Mesenteric fat pad (tissue), 1 donor: ENCODE results near the gene IL1F10. TPM values are rescaled to one million over a fixed set of nuclear protein-coding genes. Genes with fewer than 3 reads are reported as not detected.

Experiments used
- DNase-seq: peaks from one replicate; pipeline ENCODE4 v3.0.0-alpha.2; 2020; ENCODE audit warnings: low spot score
- total RNA-seq: library from RNA; stranded (reverse); fragmentation: NEBNext Ultra II Directional; extraction: Animal tissue kit (Norgen Biotek cat#: 25700); gene quantifications from one replicate; pipeline ENCODE4 v1.2.1, GENCODE V29; 2021
- donor health status: DM: yes; HTN: yes; CAD: no.

IL1F10 gene
- total RNA-seq, 1 donor from 2014 or later = not detected

DNA sequence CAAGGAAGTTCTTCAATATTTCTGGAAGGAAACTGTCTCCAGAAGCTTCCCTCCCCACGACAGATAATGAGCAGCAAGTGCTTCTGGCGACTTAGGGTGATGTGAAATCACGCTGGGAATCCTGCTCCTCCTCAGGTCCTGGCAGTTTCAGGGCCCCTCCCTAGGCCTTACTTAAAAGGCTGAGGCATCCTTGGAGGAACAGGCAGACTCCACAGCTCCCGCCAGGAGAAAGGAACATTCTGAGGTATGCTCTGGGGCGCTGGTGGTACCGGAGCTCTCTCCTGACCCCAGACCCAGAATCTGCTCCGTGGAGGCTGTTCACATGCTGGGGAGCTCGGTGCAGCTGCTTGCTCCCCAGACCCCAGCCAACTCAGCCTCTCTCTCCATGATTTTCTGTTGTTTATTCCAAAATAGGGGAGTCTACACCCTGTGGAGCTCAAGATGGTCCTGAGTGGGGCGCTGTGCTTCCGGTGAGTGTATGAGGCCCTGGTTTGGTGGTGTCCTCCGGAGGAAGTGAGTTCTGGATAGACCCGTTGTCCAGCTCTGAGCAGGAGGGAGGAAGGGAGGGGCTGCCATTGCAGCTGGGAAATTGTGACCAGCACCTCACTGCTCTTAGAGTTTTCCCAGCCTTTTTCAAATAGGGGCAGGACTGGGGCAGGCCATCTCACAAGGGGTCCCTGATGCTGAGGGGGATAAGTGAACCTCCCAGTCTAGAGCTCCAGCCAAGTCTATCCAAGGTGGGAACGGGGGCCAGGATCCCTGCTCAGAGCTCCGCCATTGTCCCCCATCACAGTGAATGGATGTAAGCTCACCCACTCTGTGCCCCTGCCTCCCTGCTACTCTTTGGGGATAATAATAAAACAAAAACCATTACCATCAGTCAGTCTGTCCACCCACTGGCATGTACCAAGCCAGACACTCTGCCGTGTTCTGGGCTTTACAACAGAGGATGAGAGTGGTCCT is 8.5 kb upstream of the IL1F10 start, which contains the start of gene IL36RN:
TSS of gene IL36RN (plus strand) at position 201 of the 963 bp plus-strand sequence. CDS start at position 442, 241 bp downstream.
- DNase-seq = no peak

DNA sequence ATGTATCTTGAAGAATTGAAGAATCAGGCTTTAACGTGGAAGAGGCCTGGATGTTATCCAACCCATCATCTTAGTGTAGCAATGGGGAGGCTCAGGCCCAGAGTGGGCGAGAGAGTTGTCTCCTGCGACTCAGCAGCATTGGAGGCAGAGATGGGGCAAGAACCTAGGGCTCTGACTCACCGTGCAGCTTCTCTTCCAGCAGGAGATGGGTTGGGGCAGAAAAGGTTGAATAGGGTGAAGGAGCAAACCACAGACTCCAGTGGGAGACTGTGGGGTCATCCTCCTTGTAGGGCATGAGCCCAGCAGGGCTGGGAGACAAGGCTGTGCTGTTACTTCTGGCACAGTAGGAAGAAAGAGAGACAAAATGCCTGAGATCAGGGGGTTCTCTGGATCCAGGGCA is 7.4 kb upstream of the IL1F10 start:
- DNase-seq = no peak

DNA sequence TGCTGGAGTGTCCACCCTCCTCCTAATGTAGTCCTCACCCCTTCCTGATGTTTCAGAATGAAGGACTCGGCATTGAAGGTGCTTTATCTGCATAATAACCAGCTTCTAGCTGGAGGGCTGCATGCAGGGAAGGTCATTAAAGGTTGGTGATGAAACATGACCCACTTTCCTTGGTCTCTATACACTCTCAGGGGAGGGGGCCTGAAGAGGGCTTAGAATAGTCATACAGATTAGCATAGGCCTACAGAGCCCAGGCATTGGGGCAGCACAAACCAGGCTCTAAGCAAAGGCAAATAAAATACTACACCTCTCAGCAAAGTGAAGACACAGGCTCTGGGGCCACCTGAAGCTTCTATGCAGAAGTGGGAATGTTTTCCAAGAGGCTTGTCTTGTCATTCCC is 7.0 kb upstream of the IL1F10 start:
- DNase-seq = no peak

DNA sequence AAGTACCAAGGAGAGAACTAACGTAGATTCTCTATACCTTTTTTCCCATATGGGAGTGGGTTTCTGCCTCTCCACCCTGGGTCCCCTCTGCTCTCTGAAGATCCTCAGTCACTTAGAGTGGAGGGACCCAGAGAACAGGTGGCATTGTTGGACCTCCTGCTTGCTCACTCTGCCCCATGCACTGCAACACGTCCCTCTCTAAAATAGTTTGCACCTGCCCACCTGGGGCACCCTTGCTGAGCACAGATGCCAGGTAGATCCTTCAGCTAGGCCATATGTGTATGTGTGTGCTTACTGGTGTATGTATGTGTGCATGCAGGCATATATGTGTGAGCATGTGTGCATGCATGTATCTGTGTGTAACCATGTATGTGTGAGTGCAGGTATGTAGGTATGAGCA is 6.5 kb upstream of the IL1F10 start:
- DNase-seq = no peak

DNA sequence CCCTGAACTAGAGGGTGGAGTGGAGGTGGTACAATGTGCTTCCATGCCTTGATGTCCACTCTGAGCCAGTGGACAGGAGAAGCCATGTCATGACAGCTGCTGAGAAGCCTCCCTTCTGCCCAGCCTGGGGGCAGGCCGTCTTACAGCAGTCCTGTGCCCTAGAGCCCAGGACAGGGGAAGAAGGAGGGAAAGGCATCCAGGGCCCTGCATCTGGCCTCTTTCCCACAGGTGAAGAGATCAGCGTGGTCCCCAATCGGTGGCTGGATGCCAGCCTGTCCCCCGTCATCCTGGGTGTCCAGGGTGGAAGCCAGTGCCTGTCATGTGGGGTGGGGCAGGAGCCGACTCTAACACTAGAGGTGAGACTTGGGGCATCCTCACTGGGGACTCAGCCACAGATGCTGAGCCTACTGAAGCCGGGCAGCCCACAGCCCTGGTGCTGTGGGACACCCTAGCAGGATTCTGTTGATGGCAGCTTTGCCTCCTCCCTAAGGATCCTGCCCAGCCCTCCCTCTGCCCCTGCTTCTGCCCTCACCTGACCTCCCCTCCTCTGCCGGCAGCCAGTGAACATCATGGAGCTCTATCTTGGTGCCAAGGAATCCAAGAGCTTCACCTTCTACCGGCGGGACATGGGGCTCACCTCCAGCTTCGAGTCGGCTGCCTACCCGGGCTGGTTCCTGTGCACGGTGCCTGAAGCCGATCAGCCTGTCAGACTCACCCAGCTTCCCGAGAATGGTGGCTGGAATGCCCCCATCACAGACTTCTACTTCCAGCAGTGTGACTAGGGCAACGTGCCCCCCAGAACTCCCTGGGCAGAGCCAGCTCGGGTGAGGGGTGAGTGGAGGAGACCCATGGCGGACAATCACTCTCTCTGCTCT is 5.6 kb upstream of the IL1F10 start:
- DNase-seq = no peak

DNA sequence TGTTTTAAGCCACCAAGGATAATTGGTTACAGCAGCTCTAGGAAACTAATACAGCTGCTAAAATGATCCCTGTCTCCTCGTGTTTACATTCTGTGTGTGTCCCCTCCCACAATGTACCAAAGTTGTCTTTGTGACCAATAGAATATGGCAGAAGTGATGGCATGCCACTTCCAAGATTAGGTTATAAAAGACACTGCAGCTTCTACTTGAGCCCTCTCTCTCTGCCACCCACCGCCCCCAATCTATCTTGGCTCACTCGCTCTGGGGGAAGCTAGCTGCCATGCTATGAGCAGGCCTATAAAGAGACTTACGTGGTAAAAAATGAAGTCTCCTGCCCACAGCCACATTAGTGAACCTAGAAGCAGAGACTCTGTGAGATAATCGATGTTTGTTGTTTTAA is 3.5 kb upstream of the IL1F10 start:
- DNase-seq = no peak

DNA sequence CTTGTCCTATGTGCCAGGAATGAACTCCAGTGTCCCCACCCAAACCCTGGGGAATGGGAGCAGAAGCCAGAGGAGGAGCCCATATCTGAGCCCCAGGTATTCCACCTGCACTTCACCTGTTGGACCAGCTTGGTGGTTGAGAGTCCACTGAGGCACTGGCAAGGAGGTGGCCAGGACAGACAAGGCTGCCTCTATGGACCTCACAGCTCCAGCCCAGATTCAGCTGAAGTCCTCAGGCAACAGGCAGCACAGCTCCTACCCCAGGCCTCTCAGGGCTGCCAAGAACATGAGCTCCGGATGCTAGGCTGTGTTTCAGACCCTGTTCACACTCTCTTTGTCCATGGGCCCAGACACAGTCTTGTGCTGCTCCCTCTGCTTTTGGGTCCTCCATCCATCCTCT is 2.9 kb upstream of the IL1F10 start:
- no peak for DNase-seq

DNA sequence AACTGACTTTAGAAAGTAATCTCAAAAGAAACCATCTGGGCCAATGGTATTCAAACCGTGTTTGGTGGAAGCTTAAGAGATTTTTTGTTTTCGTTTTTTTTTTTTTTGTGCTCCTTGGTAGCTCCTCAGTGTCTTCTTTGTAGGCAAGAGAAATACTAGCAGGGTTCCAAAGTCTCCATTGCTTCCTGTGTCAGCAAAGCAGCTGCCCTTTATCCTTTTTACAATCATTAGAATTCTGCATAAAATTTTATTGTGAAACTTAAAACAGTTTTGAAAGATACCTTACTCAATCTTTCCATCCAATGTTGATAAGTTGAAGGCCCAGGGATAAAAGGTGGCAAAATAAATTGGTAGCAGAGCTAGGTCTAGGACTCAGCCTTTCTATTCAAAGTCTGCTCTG is 479 bp downstream of the IL1F10 start:
- no peak for DNase-seq

DNA sequence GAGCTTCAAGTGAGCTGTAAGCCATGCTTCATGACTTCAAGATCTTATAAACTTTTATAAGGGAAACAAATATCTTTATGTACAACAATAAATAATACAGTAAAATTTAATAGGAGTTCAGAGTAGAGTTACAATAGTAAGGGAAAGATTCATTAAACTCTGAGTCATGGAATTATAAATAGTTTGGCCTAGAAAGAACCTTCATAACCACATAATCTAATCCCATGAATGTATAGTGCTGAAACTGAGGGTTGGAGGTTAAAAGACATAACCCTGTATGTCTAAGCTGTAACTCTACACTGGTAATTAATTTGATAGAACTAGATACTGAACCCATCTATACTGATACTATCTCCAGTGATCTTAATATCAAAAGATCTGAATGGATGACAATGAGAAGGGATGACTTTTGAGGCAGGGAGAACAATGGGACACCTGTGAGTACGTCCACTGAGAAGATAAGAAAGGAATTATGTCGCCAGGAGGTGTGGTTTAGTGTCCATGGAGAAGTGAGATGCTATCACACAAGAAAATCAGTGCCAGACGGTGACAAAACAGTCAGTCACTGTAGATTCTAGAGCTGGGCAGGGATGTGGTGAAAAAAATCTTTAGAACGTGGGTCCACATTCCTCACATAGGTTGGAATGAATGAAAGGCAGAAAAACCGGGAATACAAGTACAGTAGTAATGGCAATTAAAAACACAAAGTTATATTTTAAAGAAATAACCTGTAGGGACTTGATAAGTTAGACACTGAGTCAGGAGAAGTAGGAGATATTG is 1.1 kb downstream of the IL1F10 start:
- no peak for DNase-seq

DNA sequence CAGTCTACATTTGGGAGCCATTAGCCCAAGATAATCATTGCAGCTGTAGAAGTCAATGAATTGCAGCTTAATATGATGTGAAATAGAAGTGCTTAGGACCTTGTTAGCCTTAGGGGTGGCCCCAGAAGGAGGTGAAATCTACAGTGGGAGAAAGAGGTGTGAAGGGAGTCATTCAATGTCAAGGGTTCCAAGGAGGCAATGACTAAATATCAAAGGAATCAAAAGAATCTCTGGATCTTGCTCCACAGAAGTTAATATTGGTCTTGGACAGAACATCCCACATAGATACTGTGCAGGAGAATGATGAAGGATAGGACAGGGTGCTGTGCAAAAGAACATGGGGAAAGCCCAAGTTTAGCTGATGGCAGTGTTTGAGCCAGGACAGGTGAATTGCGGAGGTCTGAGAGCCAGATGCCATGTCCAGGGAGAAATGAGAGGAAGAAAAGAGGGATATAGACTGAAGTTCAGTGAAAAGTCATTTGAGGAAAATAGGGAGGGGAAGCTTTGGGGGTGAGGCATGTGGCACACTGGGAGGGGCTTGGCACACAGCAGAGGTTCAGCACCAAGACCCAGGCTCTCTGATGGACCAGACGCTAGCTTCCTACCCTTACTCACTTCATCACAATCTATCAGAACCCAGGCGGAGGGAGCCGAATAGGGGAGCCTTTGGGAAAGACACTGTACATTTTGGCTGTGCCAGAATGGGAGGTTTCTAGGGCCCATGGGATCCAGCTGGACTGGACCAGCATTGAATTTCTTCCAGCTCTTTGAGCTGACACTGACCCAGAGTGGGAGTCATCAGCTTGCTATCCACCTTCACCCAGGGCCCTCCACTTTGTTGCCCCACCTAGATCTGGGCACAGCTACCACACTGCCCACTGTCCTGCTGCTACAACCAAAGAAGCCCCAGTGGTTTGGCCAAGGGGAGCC is 2.2 kb downstream of the IL1F10 start:
- no peak for DNase-seq

DNA sequence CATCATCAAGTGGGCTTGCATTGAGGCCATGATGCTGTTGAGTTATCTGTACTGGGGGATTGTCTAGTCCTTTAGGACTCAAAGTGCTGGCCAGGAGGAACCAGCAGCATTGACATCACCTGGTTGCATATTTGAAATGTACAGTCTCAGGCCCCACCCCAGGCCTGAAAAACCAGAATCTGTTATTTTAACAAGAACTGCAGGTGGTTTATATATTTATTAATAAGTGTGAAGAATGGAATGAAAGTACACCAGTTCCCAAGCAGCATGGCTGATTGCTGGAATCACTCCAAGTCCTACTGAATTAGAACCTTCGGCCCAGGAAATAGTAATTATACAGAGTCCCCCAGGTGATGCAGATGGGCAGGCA is 2.8 kb downstream of the IL1F10 start:
- DNase-seq = no peak

DNA sequence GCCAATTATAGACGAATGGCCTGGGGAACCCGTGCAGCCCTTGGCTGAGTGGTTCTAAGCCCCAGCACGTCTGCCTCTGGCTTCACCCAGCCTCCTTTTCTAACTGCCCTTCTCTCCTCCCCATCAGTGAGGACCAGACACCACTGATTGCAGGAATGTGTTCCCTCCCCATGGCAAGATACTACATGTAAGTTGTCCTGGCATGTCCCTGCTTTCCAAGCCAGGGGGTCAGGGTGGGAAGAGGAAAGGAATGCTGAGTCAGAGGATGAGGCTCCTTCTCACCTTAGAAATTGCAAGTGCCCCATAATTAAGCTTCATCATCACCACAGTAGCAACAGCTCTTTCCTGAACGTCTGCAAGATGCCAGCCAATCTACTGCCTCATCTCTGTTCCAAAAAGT is 4.8 kb downstream of the IL1F10 start:
- DNase-seq = no peak

DNA sequence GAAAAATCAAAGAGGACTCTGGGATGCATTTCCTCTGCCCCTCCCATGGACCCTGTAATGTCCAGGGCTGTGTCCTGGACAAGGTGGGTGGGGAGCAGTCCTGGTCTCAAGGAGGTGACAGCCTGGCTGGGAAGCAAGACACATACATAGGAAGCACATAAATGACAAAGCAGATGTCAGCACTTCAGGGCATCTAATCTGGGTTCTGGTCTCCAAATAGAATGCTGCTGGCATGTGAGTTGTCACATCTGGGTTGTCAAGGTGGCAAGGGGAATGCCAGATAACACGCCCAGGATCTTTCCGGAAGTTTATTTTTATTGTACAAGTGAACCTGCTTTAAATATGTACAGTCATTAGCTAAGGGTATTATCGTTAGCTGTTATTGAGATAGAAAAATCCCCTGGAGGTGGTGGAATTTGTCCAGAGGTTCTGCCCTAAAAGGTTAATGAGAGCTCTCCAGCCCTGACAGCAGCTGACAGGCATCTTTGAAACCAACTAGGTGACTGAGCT is 5.6 kb downstream of the IL1F10 start:
- DNase-seq = no peak

DNA sequence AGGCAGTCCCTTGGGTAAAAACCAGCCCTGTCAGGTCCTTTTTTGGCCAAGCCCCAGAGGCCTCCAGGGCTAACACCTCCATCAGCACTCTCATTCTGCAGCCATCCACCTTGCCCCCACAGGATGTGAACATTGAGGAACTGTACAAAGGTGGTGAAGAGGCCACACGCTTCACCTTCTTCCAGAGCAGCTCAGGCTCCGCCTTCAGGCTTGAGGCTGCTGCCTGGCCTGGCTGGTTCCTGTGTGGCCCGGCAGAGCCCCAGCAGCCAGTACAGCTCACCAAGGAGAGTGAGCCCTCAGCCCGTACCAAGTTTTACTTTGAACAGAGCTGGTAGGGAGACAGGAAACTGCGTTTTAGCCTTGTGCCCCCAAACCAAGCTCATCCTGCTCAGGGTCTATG is 7.3 kb downstream of the IL1F10 start:
- no peak for DNase-seq

DNA sequence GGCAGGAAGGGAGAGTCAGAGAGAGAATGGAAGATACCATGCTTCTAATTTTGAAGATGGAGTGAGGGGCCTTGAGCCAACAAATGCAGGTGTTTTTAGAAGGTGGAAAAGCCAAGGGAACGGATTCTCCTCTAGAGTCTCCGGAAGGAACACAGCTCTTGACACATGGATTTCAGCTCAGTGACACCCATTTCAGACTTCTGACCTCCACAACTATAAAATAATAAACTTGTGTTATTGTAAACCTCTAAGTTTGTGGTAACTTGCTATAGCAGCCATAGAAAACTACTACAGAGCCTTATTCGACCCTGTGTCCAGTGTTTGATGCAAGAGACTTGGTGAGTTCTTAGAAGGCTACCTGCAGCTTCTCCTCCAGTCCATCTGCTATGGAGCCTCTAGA is 7.8 kb downstream of the IL1F10 start:
- DNase-seq = no peak

DNA sequence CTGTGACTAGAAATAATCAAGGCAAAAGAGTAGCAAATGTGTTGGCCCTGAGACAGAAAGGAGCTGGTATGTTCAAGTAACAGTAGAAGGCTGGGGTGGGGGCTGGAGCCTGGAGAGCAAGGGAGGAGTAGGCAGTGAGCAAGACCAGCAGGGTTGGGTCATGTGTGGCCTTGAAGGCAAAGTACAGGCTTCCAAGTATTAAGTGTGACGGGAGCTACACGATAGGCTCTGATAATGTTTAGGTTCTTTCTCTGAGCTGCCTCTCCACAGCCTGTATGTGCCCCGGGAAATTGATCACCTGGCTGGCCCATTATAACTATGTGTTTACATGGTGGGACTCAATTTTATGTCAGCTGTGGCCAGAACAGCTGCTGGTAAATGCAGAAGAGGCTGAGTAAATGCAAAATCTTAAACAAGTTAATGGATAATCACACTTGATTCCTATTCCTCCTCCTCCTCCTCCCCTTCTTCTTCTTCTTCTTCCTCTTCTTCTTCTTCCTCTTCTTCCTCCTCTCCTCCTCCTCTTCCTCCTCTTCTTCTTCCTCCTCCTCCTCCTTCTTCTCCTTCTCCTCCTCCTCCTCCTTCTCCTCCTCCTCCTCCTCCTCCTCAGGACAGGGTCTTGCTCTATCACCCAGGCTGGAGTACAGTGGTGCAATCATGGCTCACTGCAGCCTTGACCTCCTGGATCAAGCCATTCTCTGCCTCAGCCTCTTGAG is 9.3 kb downstream of the IL1F10 start:
- DNase-seq = no peak

DNA sequence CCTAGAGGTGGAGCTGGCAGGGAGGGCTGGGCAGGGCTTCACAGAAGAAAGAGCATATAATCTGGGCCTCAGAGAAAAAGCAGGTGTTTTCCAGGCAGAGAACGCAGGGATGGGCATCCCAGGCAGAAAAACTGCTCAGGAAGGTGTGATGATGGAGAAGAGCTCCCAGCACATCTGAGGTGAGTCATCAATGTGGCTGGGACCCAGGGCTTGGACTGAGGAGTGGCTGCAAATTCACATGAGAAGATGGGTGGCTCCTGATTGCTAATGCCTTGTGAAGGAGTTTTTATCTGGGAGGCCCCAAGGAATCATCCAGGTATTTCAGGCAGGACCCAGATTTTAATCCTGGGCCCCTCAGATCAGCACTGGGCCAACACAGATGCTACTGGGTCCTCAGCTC is 10.2 kb downstream of the IL1F10 start:
- DNase-seq = no peak

DNA sequence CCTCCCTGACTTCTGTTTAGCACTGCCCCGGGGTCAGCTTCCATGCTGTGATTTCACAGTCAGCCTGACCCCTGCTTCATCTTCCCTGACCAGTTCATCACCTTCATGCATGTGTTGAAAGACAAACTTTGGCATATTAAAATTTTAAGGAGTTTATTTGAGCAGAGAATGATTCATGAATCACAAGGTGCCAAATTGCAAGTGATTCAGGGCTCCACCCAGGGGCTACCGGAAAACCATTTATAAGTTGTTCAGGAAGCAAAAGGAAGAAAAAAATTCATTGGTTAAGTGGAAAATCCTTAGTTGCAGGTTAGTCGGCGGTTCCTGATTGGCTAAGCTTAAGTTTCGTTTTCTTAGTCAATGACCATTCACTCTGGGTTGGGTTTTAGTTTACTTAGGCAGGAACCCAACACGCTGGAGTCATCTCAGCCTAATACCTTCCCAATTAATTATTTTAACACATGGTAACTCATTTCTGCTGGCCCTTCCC is 10.6 kb downstream of the IL1F10 start:
- no peak for DNase-seq

DNA sequence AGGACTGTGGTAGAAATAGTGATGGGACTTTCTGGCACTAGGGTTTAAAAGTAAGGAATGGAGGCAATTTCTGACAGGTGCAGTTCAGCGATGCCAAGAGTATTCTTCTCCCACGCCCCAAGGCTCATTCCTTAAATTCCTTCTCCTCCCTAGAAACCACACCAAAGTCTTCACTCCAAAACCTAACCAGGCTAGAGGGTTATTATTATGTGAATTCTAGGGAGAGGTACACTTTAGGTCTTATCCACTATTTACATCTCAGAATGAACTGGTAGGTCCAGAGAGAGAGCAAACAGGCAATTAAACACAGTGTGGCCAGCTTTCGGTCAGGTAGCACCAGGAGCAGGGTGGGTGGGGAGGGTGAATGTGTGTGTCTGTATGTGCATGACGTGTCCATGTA is 11.4 kb downstream of the IL1F10 start:
- DNase-seq = no peak
